ENCODE measurements around the gene ZC3H6.
"Not testable (repeated sequence)": the region's sequence is repeated elsewhere in the genome, so short reads cannot be mapped to it uniquely, and the experiment has no call there.

The ZC3H6 gene

GRCh38 chr2:112277596-112278220 is 2.3 kb downstream of the ZC3H6 start:
- no peak for DNase-seq (ENCODE audit: low read depth, low spot score)

GRCh38 chr2:112282066-112282465 is 6.7 kb downstream of the ZC3H6 start:
- DNase-seq (ENCODE audit: low read depth, low spot score), result not testable (repeated sequence)

- not testable (repeated sequence) for DNase-seq (ENCODE audit: low read depth, low spot score)
Measured at GRCh38 chr2:112283535-112283934, 8.1 kb downstream of the ZC3H6 start.

- no peak for DNase-seq (ENCODE audit: low read depth, low spot score)
Measured at GRCh38 chr2:112290088-112290487, 14.7 kb downstream of the ZC3H6 start.

GRCh38 chr2:112290648-112291047 is 15.3 kb downstream of the ZC3H6 start:
- DNase-seq (ENCODE audit: low read depth, low spot score), result no peak

GRCh38 chr2:112293636-112294401 is 18.4 kb downstream of the ZC3H6 start:
- no peak for DNase-seq (ENCODE audit: low read depth, low spot score)

GRCh38 chr2:112295407-112296078 is 20.1 kb downstream of the ZC3H6 start:
- DNase-seq (ENCODE audit: low read depth, low spot score), result no peak

GRCh38 chr2:112296407-112296806 is 21.0 kb downstream of the ZC3H6 start:
- no peak for DNase-seq (ENCODE audit: low read depth, low spot score)

- DNase-seq (ENCODE audit: low read depth, low spot score), result no peak
Measured at GRCh38 chr2:112301171-112301584, 25.8 kb downstream of the ZC3H6 start.

- DNase-seq (ENCODE audit: low read depth, low spot score), result no peak
Measured at GRCh38 chr2:112301973-112302372, 26.6 kb downstream of the ZC3H6 start.

- no peak for DNase-seq (ENCODE audit: low read depth, low spot score)
Measured at GRCh38 chr2:112304298-112304941, 29.0 kb downstream of the ZC3H6 start.

GRCh38 chr2:112305132-112305531 is 29.7 kb downstream of the ZC3H6 start:
- no peak for DNase-seq (ENCODE audit: low read depth, low spot score)

- no peak for DNase-seq (ENCODE audit: low read depth, low spot score)
Measured at GRCh38 chr2:112310906-112311305, 35.5 kb downstream of the ZC3H6 start.

- DNase-seq (ENCODE audit: low read depth, low spot score), result no peak
Measured at GRCh38 chr2:112311932-112312331, 36.5 kb downstream of the ZC3H6 start.

- no peak for DNase-seq (ENCODE audit: low read depth, low spot score)
Measured at GRCh38 chr2:112312821-112313220, 37.4 kb downstream of the ZC3H6 start.

- no peak for DNase-seq (ENCODE audit: low read depth, low spot score)
Measured at GRCh38 chr2:112314856-112315255, 39.5 kb downstream of the ZC3H6 start.

- no peak for DNase-seq (ENCODE audit: low read depth, low spot score)
Measured at GRCh38 chr2:112317303-112318158, 42.1 kb downstream of the ZC3H6 start.

- no peak for DNase-seq (ENCODE audit: low read depth, low spot score)
Measured at GRCh38 chr2:112318515-112318914, 43.1 kb downstream of the ZC3H6 start.

- no peak for DNase-seq (ENCODE audit: low read depth, low spot score)
Measured at GRCh38 chr2:112321375-112322320, 46.3 kb downstream of the ZC3H6 start.

GRCh38 chr2:112322919-112323318 is 47.5 kb downstream of the ZC3H6 start:
- DNase-seq (ENCODE audit: low read depth, low spot score), result no peak

Data from activated naive CD8-positive, alpha-beta T cell treated with anti-CD3 and anti-CD28 coated beads, Interleukin-2, amount 50 U/mL, for 16 hours (primary cell).